ENCODE measurements around the gene SLC16A3.

SLC16A3 gene

DNA sequence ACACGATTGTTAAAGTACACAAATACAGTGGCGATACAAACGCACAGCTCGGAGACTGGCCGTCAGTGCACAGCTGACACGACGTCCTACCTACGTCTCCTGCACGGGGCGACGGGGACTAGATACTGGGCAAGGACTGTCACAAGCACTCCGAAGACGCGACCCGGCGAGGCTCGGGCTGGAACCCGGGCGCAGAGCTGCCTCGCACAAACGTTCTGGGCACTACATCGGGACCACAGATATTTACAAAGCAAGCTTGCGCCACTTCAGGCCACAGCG lies 13.8 kb downstream of the SLC16A3 start:
- no CpG with 5 or more reads among the region's 24 CpGs for WGBS (ENCODE audit: extremely low coverage, insufficient coverage, insufficient read length)
- H3K27me3 ChIP-seq (ENCODE audit: insufficient read depth, low read length), result no peaks in the 10 kb centered on the region

DNA sequence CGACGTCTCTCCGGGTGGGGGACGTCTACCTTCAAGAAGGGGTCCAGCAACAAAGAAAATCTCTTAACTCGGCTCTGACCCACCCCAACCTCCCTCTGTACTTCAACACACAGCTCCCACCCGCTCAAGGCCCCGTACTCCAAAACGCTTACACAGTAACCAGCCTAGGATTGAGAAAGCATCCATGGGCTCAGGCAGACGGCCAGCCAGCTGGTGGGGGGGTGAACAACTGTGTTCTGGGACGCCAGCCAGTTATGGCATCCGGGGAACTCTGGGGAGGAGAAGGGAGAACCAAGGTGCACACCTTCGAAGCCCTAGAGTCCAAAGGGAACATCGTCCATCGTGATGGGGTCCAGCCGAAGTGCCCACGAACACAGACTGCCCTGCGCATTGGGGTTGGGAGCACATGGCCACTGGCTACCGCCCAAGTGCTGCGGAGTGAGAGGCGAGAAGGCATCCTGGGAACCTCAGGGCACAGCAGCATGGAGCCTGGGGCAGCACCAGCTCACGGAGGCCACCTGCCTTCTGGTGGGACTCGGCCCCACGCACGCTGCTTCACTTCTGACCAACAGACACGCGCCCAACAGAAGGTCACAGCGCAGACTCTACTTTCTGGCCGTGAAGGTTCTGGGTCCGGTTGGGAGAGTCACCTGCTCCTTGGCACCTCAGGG lies 14.3 kb downstream of the SLC16A3 start:
- Histone ChIP-seq H2AFZ (ENCODE audit: insufficient read depth, low read length, poor library complexity) (no peak overlapping the region), H3K27ac (ENCODE audit: low read depth, low read length) (no peak overlapping the region), H4K12ac (ENCODE audit: low read depth, low read length) (no peak overlapping the region), H2BK120ac (ENCODE audit: insufficient read depth, low read length, poor library complexity) (no peak overlapping the region), H3K14ac (ENCODE audit: low read length) (no peak overlapping the region), H3K36me3 (ENCODE audit: control insufficient read depth in 1 of 2, insufficient read depth in 2 of 2, low read length in 2 of 2) (peaks cover 90 to 93% of the 10 kb centered on the region in 2 experiments), H3K79me2 (ENCODE audit: control insufficient read depth, insufficient read depth, low read length, poor library complexity) (no peaks in the 10 kb centered on the region), H3K4me2 (ENCODE audit: low read length) (no peak overlapping the region), H3K4me1 (ENCODE audit: control insufficient read depth in 1 of 2, insufficient read depth in 2 of 2, low read length in 2 of 2) (peaks cover 0 to 3% of the 10 kb centered on the region in 2 experiments), H2BK12ac (ENCODE audit: low read length) (no peak overlapping the region), H3K23ac (ENCODE audit: low read length) (no peak overlapping the region), H2AK5ac (ENCODE audit: low read length) (no peak overlapping the region), H3K4me3 (ENCODE audit: low read depth, low read length) (no peak overlapping the region), H3K9me3 (ENCODE audit: insufficient read depth, low read depth, low read length) (peaks cover 3% of the 10 kb centered on the region), H2BK5ac (ENCODE audit: low read depth, low read length, poor library complexity) (no peak overlapping the region), H3K79me1 (ENCODE audit: low read length) (no peaks in the 10 kb centered on the region), H3K9ac (ENCODE audit: low read length) (no peak overlapping the region), H4K8ac (ENCODE audit: low read depth, low read length) (no peak overlapping the region), H4K91ac (ENCODE audit: low read depth, low read length) (no peak overlapping the region), H3K27me3 (ENCODE audit: insufficient read depth, low read length) (no peaks in the 10 kb centered on the region), H3K18ac (ENCODE audit: low read length) (no peak overlapping the region), H3K4ac (ENCODE audit: low read depth, low read length) (no peak overlapping the region)
- peak in 1 of 2 donors; percentile 36 for DNase-seq
- no CpG with 5 or more reads among the region's 29 CpGs for WGBS (ENCODE audit: extremely low coverage, insufficient coverage, insufficient read length)

More for the DNA sequence above, 13.8 kb downstream of the SLC16A3 start:
- Histone ChIP-seq H2BK5ac (ENCODE audit: low read depth, low read length, poor library complexity) (no peak overlapping the region), H3K4me2 (ENCODE audit: low read length) (no peak overlapping the region), H3K36me3 (ENCODE audit: control insufficient read depth in 1 of 2, insufficient read depth in 2 of 2, low read length in 2 of 2) (peaks cover 89 to 94% of the 10 kb centered on the region in 2 experiments), H3K4me3 (ENCODE audit: low read depth, low read length) (no peak overlapping the region), H3K79me2 (ENCODE audit: control insufficient read depth, insufficient read depth, low read length, poor library complexity) (no peaks in the 10 kb centered on the region), H2BK120ac (ENCODE audit: insufficient read depth, low read length, poor library complexity) (no peak overlapping the region), H4K12ac (ENCODE audit: low read depth, low read length) (no peak overlapping the region), H3K9ac (ENCODE audit: low read length) (no peak overlapping the region), H2BK12ac (ENCODE audit: low read length) (no peak overlapping the region), H4K91ac (ENCODE audit: low read depth, low read length) (no peak overlapping the region), H3K27ac (ENCODE audit: low read depth, low read length) (no peak overlapping the region), H3K23ac (ENCODE audit: low read length) (no peak overlapping the region), H3K14ac (ENCODE audit: low read length) (no peak overlapping the region), H3K18ac (ENCODE audit: low read length) (no peak overlapping the region), H2AFZ (ENCODE audit: insufficient read depth, low read length, poor library complexity) (no peak overlapping the region), H4K8ac (ENCODE audit: low read depth, low read length) (no peak overlapping the region), H2AK5ac (ENCODE audit: low read length) (no peak overlapping the region), H3K4ac (ENCODE audit: low read depth, low read length) (no peak overlapping the region), H3K4me1 (ENCODE audit: control insufficient read depth in 1 of 2, insufficient read depth in 2 of 2, low read length in 2 of 2) (peaks cover 0 to 3% of the 10 kb centered on the region in 2 experiments), H3K79me1 (ENCODE audit: low read length) (no peaks in the 10 kb centered on the region), H3K9me3 (ENCODE audit: insufficient read depth, low read depth, low read length) (peaks cover 3% of the 10 kb centered on the region)
- DNase-seq, result peak in 1 of 2 donors; percentile 32

DNA sequence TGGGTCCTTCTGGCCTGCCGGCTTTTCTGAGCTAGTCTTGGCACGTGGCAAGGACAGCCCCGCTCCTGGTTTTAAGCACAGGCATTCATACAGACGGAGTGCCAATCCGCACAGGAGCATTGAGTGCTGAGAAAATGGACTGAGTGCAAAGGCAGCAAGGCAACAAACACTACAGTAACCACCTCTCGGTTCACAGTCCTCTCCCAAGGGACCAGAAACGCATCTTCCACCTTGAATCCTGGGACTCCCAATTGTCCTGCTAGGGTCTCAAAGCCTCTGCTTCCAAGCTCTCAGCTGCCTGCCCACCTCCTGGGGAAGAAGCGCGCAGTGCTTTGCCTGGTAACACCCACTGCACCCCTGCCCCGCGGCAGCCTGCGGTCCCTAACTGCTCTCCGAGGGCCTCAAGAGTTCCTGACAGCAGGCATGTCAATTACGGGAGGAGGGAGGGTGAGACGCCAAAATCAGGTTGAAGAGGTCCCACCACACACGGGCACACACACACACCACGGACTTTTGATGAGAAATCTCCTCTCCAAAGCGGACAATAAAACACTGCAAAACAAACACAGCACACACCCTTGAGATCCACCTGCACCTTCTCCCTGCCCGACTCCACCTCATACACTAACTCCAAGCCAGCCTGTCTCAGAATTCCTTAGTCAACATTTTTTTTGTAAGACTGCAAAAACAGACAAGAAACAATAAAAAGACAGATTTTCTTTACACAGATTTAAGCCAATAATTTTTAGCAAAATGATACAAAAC lies 15.0 kb downstream of the SLC16A3 start:
- Histone ChIP-seq H3K9me3 (ENCODE audit: insufficient read depth, low read depth, low read length) (peaks cover 3% of the 10 kb centered on the region), H3K36me3 (ENCODE audit: control insufficient read depth in 1 of 2, insufficient read depth in 2 of 2, low read length in 2 of 2) (peaks cover 90 to 93% of the 10 kb centered on the region in 2 experiments), H2BK120ac (ENCODE audit: insufficient read depth, low read length, poor library complexity) (no peak overlapping the region), H2BK12ac (ENCODE audit: low read length) (no peak overlapping the region), H4K12ac (ENCODE audit: low read depth, low read length) (no peak overlapping the region), H2AK5ac (ENCODE audit: low read length) (no peak overlapping the region), H3K27me3 (ENCODE audit: insufficient read depth, low read length) (no peaks in the 10 kb centered on the region), H3K4me2 (ENCODE audit: low read length) (no peak overlapping the region), H3K4me3 (ENCODE audit: low read depth, low read length) (no peak overlapping the region), H3K4me1 (ENCODE audit: control insufficient read depth in 1 of 2, insufficient read depth in 2 of 2, low read length in 2 of 2) (peaks cover 0 to 3% of the 10 kb centered on the region in 2 experiments), H3K4ac (ENCODE audit: low read depth, low read length) (no peak overlapping the region), H2BK5ac (ENCODE audit: low read depth, low read length, poor library complexity) (no peak overlapping the region), H4K91ac (ENCODE audit: low read depth, low read length) (no peak overlapping the region), H2AFZ (ENCODE audit: insufficient read depth, low read length, poor library complexity) (no peak overlapping the region), H3K18ac (ENCODE audit: low read length) (no peak overlapping the region), H4K8ac (ENCODE audit: low read depth, low read length) (no peak overlapping the region), H3K23ac (ENCODE audit: low read length) (no peak overlapping the region), H3K9ac (ENCODE audit: low read length) (no peak overlapping the region), H3K79me2 (ENCODE audit: control insufficient read depth, insufficient read depth, low read length, poor library complexity) (no peaks in the 10 kb centered on the region), H3K14ac (ENCODE audit: low read length) (no peak overlapping the region), H3K27ac (ENCODE audit: low read depth, low read length) (no peak overlapping the region), H3K79me1 (ENCODE audit: low read length) (no peaks in the 10 kb centered on the region)
- no CpG with 5 or more reads among the region's 19 CpGs for WGBS (ENCODE audit: extremely low coverage, insufficient coverage, insufficient read length)
- DNase-seq, result peak in 1 of 2 donors; percentile 15

DNA sequence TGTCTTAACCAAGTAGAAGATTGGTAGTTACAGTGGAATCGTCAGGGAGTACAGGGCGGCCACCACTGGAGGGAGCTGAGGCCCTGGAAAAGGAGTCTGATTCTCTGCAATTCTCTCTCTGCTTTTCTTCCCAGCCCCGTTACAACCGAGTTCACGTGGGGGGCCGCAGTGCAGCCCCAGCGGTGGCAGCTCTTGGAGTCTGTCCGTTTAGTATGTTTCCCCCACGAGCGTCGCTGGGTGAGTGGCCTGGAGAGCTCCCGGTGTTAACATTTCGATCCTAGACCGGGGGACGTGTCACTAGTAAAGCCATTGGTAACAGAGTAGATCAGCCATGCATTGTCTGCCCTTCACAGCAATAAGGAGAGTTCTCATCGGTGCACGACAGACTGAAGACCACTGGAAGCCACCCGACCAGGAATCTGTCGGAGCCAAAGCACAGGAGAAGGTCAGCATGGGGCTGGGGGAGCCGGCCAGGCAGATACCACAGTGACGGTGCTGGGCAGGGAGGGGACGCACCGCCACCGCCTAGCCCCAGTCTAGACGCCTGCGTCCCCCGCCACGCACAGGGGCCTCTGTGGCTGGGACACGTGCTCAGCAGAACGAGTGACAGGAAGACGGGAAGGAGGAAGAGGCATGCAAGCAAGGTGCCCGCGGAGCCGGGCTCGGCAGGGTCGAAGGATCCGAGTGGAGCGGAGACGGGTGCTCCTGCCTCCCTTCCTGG lies 15.7 kb downstream of the SLC16A3 start:
- no peak overlapping the region for H3K4me3 ChIP-seq (ENCODE audit: low read depth, low read length)
- no peak overlapping the region for H2AK5ac ChIP-seq (ENCODE audit: low read length)
- H4K12ac ChIP-seq (ENCODE audit: low read depth, low read length), result no peak overlapping the region
- no peak overlapping the region for H3K14ac ChIP-seq (ENCODE audit: low read length)
- H3K4me1 ChIP-seq (ENCODE audit: control insufficient read depth in 1 of 2, insufficient read depth in 2 of 2, low read length in 2 of 2), result peaks cover 0 to 3% of the 10 kb centered on the region in 2 experiments
- H2BK5ac ChIP-seq (ENCODE audit: low read depth, low read length, poor library complexity), result no peak overlapping the region
- no peak overlapping the region for H3K4me2 ChIP-seq (ENCODE audit: low read length)
- H2BK120ac ChIP-seq (ENCODE audit: insufficient read depth, low read length, poor library complexity), result no peak overlapping the region
- no peak overlapping the region for H4K8ac ChIP-seq (ENCODE audit: low read depth, low read length)
- WGBS (ENCODE audit: extremely low coverage, insufficient coverage, insufficient read length), result no CpG with 5 or more reads among the region's 39 CpGs
- no peak overlapping the region for H2BK12ac ChIP-seq (ENCODE audit: low read length)
- no peak overlapping the region for H3K9ac ChIP-seq (ENCODE audit: low read length)
- H3K79me1 ChIP-seq (ENCODE audit: low read length), result no peaks in the 10 kb centered on the region
- H2AFZ ChIP-seq (ENCODE audit: insufficient read depth, low read length, poor library complexity), result no peak overlapping the region
- no peak overlapping the region for H3K23ac ChIP-seq (ENCODE audit: low read length)
- H3K36me3 ChIP-seq (ENCODE audit: control insufficient read depth in 1 of 2, insufficient read depth in 2 of 2, low read length in 2 of 2), result peaks cover 91 to 94% of the 10 kb centered on the region in 2 experiments
- peaks cover 1% of the 10 kb centered on the region for H3K9me3 ChIP-seq (ENCODE audit: insufficient read depth, low read depth, low read length)
- peak in 1 of 2 donors; percentile 42 for DNase-seq
- no peak overlapping the region for H3K18ac ChIP-seq (ENCODE audit: low read length)
- H3K79me2 ChIP-seq (ENCODE audit: control insufficient read depth, insufficient read depth, low read length, poor library complexity), result no peaks in the 10 kb centered on the region
- H3K4ac ChIP-seq (ENCODE audit: low read depth, low read length), result no peak overlapping the region
- H3K27ac ChIP-seq (ENCODE audit: low read depth, low read length), result no peak overlapping the region
- no peak overlapping the region for H4K91ac ChIP-seq (ENCODE audit: low read depth, low read length)
- H3K27me3 ChIP-seq (ENCODE audit: insufficient read depth, low read length), result no peaks in the 10 kb centered on the region

Data from trophoblast cell (in vitro differentiated cells and primary cell).